ENCODE data around the gene SMAD3.

Gene SMAD3

DNA sequence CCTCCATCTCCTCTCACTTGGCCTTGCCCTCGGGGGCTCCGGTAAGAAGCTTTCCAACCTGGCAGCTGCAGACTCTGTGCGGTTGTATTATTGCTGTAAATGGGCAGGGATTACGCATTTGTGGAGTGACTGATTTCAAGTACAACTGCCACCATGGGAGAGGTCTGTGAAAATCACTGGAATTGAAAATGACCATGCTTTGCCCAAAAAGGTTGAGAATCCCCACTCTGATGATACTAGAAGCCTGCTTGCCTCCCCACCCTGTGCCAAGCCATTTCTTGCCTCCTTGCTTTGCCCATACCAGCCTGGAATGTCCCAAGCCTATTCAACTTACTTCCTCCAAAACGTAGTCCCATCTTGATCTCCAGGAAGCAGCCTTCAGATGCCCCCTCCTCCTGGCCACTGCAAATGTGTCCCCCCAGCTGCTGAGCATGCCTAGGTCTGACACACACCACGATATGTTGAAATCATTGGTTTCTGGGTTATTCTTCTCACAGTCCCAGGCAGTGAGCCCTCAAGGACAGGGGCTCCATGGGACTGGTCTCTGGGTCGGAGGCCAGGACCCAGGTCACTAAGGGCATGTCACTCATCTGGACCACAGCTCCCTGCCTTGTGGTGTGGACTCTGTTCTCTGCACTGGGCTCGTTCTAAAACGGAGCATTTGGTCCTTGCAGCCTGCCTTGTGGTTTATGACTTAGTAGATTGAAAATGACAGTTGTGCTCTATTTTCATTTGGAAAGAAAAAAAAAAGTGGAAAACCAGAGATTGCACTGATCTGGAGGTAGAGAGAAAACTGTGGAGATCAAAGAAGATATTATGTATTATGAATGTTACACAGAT lies 42.9 kb downstream of the SMAD3 start:
- no peak for DNase-seq (ENCODE audit: low read depth in 1 of 2, low spot score in 1 of 2)
- in situ Hi-C loops (cut with HindIII; ENCODE audit: low pct_unique_long_range_greater_than_20kb, low sequenced_read_pairs) = no loop called here
- TF ChIP-seq JUND (IDR thresholded peaks at IDR 0.05; ENCODE audit: low read depth) = no peak

DNA sequence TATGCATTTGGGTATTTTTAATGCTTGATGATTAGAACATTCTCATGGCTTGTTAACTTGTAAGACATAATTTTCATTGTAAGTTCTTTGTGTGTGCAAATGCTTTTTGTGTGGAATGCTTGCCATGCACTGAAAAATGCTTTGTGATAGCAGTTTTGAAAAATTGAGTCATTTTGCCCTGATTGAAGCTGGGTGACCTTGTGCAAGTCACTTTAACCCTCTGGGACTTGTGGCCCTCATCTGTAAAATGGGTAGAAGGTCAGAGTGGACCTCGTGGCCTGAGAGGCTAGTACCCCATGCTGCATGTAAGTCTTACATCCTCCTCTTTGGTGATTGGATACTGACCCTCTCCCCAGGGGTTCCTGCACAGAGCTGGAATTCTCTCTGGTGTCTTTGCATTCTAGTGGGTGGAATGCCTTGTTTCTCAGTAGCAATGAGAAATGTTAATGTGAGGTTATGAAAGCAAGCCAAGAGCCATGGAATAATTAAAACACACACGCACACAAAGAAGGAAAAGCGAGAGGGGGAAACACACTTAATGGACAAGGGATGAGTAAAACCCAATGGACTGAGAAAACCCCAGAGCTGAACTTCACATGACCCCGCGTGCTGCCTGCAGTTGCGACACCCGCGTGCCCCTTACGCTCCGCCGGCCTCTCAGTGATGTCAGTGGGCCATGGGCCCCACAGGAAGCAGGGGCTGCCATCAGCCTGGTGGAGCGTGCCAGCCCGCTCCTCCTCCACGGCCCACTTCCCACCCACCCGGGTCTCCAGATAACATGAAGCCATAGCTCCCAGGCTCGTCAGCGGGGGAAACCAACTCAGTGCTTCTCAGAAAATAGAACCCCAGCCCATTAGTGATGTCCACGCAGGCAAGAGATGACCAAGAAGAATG lies 44.0 kb downstream of the SMAD3 start:
- DNase-seq (ENCODE audit: low read depth in 1 of 2, low spot score in 1 of 2) = no peak

DNA sequence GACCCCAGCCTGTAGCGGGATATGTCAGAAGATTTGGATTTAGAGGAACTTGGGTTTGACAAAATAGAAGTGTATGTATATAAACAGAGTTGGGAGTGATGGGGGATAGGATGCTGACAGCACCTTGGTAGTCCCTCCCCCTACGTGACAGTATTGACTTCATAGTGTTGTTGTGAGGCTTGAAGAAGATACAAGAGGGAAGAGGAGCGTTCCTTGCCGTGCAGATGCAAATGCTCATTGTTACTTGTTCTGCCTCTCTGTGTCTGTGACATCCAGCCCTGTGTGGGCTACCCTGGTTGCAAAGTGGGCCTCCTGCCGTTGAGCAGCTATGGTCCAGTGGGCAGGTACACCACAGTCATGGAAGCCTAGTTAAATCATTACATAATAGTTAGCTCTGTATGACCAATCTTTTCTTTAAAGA lies 45.0 kb downstream of the SMAD3 start:
- DNase-seq (ENCODE audit: low read depth in 1 of 2, low spot score in 1 of 2) = no peak
- TF ChIP-seq JUND (IDR thresholded peaks at IDR 0.05; ENCODE audit: low read depth) = no peak
- in situ Hi-C loops (cut with HindIII; ENCODE audit: low pct_unique_long_range_greater_than_20kb, low sequenced_read_pairs) = no loop called here

More for the DNA sequence above, 44.0 kb downstream of the SMAD3 start:
- in situ Hi-C loops (cut with HindIII; ENCODE audit: low pct_unique_long_range_greater_than_20kb, low sequenced_read_pairs) = no loop called here
- no peak for TF ChIP-seq JUND (IDR thresholded peaks at IDR 0.05; ENCODE audit: low read depth)

DNA sequence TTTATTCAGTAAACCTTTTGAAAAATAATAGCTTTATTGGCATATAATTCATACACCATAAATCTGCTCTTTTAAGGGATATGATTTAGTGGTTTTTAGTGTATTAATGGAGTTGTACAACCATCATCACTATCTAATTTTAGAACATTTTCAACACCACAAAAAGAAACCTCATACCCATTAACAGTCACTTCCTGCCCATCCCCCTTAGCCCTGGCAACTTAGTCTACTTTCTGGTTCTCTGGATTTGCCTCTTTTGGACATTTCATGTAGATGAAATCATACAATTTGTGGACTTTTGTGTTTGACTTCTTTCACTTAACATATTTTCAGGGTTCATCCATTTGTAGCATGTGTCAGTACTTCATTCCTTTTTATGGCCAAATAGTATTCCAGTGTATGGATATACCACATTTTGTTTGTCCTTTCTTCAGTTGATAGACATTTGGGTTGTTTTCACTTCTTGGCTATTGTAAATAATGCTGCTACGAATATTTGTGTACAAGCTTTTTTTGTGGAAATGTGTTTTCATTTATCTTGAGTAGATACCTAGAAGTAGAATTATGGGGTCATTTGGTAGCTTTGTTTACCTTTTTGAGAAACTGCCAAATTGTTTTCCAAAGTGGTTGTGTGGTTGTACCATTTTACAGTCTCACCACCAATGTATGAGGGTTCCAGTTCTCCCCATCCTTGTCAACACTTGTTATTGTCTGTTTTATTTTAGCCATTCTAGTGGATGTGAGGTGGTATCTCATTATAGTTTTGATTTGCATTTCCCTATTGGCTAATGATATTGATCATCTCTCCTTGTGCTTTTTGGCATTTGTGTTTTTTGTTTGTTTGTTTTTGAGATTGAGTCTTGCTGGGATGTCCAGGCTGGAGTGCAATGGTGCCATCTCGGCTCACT lies 45.8 kb downstream of the SMAD3 start:
- no peak for DNase-seq (ENCODE audit: low read depth in 1 of 2, low spot score in 1 of 2)
- TF ChIP-seq JUND (IDR thresholded peaks at IDR 0.05; ENCODE audit: low read depth) = no peak
- in situ Hi-C loops (cut with HindIII; ENCODE audit: low pct_unique_long_range_greater_than_20kb, low sequenced_read_pairs) = no loop called here

DNA sequence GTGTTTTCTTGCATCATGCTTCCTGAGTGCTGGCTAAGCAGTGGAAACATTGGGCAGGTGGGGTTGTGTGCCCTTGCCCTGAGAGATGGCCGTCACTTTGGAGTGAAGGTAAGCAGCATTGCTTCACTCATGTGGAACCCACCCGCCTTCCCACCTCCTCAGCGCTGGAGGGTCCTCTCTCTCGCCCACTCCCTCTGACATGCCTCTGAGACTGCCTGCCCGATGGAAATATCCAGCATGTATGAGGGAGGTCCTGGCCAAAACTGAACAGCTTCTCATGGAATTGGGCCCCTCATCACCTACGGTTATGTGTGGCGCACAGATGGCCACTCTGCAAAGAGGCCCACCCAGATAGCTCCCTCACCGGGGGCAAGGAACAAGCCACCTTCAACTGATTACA lies 48.6 kb downstream of the SMAD3 start:
- TF ChIP-seq JUND (IDR thresholded peaks at IDR 0.05; ENCODE audit: low read depth) = no peak
- DNase-seq (ENCODE audit: low read depth in 1 of 2, low spot score in 1 of 2) = no peak
- in situ Hi-C loops (cut with HindIII; ENCODE audit: low pct_unique_long_range_greater_than_20kb, low sequenced_read_pairs) = no loop called here

DNA sequence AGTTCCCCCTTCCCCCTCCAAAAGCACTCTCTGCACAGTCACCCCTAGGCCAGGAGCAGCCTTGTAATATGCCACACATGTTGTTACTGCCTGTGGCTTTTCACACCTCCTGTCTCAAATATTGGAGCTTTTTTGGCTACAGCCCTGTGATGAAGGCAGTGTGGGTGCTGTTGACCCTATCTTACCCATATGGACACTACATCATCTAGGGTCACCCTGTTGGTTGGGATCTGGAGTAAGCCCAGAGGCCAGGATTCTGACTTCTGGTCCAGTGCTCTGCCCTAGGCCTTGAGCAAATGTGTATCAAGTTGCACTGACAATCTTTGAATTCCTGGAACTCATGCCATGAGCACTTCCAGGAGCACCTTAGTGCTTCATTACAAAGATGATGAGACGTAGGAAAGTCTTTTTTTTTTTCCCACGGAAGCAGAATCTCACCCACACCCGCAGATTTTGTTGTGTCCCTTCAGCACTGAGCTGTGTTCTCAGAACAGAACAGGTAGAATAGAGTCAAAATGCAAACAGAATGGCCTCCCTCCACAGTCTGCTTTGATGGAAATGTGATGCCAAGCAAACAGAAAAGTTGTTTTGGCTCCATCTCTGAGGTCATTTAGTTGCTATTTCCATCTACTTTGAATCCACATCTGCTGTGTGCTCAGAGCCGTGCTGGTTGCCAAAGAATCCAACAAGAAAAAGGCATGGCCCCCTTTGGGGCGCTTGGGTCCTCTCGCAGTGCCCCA lies 49.6 kb downstream of the SMAD3 start:
- in situ Hi-C loops (cut with HindIII; ENCODE audit: low pct_unique_long_range_greater_than_20kb, low sequenced_read_pairs) = no loop called here
- DNase-seq (ENCODE audit: low read depth in 1 of 2, low spot score in 1 of 2) = no peak
- no peak for TF ChIP-seq JUND (IDR thresholded peaks at IDR 0.05; ENCODE audit: low read depth)

DNA sequence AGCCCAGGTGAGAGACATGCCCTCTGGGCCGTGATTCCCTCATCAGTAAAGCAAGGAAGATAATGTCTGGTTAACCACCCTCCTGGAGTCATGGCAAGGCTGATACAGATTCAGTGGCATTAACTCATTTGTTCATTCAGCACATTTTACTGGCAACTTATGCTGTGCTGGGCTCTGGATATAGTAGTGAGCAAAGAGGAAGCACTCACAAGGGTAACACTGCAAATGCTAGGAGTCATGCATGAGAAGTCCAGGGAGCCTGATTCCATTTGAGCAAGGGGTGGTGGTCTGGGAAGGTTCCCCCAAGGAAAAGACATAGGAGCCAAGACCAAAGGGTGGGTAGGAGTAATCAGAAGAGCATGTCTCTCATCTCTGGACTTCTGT lies 50.2 kb downstream of the SMAD3 start:
- no peak for TF ChIP-seq JUND (IDR thresholded peaks at IDR 0.05; ENCODE audit: low read depth)
- in situ Hi-C loops (cut with HindIII; ENCODE audit: low pct_unique_long_range_greater_than_20kb, low sequenced_read_pairs) = no loop called here
- DNase-seq (ENCODE audit: low read depth in 1 of 2, low spot score in 1 of 2) = no peak

DNA sequence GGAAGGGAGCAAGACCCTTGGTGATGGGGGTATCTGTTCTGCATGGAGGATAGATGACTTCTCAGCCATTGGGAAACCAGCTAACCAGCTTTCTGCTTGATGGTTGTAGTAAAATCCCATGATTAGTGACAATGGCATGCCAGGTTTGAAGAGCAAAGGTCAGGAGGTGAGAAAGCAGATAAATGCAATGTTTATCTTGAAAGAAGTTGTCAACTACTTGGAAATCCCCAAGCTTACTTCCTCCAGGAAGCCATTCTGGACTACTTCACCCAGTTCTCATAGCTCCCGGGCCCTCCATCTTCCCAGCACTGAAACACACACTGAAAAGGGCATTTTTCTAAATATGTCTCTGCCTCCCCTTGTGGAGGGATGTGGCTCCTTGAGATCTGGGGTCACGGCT lies 51.3 kb downstream of the SMAD3 start:
- DNase-seq (ENCODE audit: low read depth in 1 of 2, low spot score in 1 of 2) = no peak
- TF ChIP-seq JUND (IDR thresholded peaks at IDR 0.05; ENCODE audit: low read depth) = no peak
- in situ Hi-C loops (cut with HindIII; ENCODE audit: low pct_unique_long_range_greater_than_20kb, low sequenced_read_pairs) = no loop called here

DNA sequence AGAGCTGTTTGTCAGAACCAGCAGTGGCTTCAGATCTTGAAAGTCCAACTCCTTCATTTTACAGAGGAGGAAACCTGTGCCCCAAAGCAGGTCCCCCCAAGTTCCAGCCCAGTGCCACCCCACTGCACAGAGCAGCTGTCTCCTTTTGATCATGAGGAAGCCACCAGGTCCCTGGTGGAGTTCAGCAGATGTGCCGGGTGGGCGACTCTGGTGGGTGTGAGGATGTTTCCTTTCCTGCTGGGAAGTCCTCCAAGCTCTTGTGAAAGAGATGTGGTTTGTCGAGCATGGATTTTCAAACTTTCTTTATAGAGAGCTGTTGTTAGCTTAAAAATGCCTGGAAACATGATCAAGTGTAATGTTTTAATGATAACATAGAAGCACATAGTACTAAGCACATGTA lies 52.0 kb downstream of the SMAD3 start:
- no peak for TF ChIP-seq JUND (IDR thresholded peaks at IDR 0.05; ENCODE audit: low read depth)
- DNase-seq (ENCODE audit: low read depth in 1 of 2, low spot score in 1 of 2) = no peak
- in situ Hi-C loops (cut with HindIII; ENCODE audit: low pct_unique_long_range_greater_than_20kb, low sequenced_read_pairs) = no loop called here

DNA sequence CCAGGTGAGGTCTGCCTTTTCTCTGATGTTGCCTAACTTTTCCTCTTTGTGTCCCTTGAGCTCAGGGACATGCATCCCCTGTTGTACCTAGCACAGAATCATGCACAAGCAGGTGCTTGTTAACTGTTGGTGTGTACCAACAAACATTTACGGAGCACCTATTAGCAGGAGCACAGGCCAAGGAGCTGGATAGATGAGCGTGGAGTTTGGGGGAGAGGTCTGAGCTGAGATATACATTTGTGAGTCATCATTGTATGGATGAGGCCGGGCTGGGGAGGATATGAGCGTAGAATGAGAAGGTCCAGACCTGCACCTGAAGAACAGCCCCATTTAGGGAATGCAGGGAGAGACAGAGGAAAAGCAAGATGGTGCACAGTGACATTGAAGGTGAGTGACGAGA lies 53.4 kb downstream of the SMAD3 start:
- TF ChIP-seq JUND (IDR thresholded peaks at IDR 0.05; ENCODE audit: low read depth) = no peak
- in situ Hi-C loops (cut with HindIII; ENCODE audit: low pct_unique_long_range_greater_than_20kb, low sequenced_read_pairs) = no loop called here
- no peak for DNase-seq (ENCODE audit: low read depth in 1 of 2, low spot score in 1 of 2)

DNA sequence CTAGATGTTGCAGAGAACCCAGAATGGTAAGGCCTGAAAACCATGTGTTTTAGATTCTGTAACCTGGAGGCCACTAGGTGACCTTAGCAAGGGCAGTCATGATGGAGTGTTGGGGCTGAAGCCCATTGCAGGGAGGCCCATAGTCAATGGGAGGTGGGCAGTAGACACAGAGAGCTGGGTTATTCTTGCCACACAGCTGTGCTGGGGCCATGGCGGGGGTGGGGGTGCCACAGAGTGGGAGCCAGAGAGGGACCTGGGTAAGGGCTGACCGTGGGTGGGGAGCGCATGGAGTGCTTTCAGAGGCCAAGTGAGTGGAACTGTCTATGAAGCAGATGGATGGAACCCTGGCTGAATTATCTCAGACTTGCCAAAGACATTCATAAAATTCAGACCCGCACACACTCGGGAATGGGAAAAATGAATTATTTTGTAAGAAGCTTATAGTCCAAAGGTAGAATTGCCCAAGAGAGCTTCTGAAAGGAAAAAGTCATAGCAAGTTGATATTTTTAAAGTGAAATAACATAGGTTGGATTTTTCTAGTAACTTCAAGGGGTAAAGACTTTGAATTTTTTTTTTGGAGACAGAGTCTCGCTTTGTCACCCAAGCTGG lies 53.9 kb downstream of the SMAD3 start:
- no peak for DNase-seq (ENCODE audit: low read depth in 1 of 2, low spot score in 1 of 2)
- no peak for TF ChIP-seq JUND (IDR thresholded peaks at IDR 0.05; ENCODE audit: low read depth)
- in situ Hi-C loops (cut with HindIII; ENCODE audit: low pct_unique_long_range_greater_than_20kb, low sequenced_read_pairs) = no loop called here
